ENCODE results near the gene KCNAB2. TPM values are rescaled to one million over a fixed set of nuclear protein-coding genes. Genes with fewer than 3 reads are reported as not detected.

The KCNAB2 gene
- total RNA-seq, 2 donors from 2014 or later: 210 to 232 TPM

DNA sequence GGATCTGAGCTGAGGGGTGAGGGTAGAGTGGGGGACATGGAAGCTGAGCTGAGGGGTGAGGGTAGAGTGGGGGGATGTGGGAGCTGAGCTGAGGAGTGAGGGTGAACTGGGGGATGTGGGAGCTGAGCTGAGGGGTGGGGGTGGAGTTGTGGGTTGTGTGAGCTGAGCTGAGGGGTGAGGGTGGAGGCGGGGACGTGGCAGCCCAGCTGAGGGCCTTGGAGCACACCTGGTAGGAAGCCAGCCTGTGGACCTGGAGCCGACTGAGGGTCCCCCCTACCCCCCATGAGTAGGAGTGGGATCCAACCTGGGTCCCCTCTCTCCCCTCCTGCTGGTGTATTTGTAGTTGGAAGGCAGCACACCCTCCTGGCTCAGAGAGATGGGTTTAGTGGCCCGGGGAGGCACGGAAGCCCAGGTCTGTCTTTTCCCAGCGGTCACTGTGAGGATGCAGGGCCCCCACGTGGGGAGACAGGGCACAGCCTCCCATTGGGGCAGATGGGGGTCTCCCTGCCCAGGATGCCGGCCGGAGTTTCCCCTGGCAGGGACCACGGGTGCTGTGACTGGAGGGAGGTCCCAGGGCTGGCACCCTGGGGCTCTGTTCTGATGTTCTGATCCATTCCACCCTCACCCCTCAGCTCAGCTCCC, 40.3 kb upstream of the KCNAB2 start:
- Mint-ChIP-seq H3K36me3 (ENCODE audit: insufficient read depth in 2 of 2) (no peaks in the 10 kb centered on the region), H3K4me1 (ENCODE audit: low read depth) (peaks cover 10% of the 10 kb centered on the region), H3K4me3 (no peak overlapping the region), H3K27ac (no peak overlapping the region), H3K9me3 (no peaks in the 10 kb centered on the region), H3K27me3 (ENCODE audit: low read depth) (no peaks in the 10 kb centered on the region)
- ATAC-seq (replicated peaks in 1 of 2) (no peak), DNase-seq (no peak)

DNA sequence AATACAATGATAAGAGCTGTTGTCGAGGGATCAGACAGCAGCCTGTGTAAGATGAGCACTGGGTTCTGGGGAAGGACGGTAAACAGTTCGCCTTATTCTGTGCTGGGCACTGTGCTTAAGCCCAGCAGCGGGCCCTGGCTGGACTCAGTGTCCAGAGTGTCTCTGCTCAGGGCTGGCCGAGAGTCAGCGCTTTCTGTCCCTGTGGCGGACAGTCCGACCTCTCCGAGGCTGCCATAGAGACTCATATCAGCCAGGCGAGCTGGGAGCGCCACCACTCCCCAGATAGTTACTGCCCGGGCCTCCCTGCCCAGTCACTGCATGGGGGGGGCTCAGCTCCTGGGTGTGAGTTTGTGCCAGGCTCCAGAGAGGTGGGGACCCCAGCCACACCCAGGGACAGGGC, 38.8 kb upstream of the KCNAB2 start:
- ATAC-seq (replicated peaks in 1 of 2) (peak in 1 of 2 donors; percentile 10), DNase-seq (no peak)
- peaks cover 20% of the 10 kb centered on the region for H3K4me1 Mint-ChIP-seq (ENCODE audit: low read depth)
- no peak overlapping the region for H3K27ac Mint-ChIP-seq
- no peak overlapping the region for H3K4me3 Mint-ChIP-seq
- H3K9me3 Mint-ChIP-seq: no peaks in the 10 kb centered on the region
- H3K36me3 Mint-ChIP-seq (ENCODE audit: insufficient read depth in 2 of 2): no peaks in the 10 kb centered on the region
- no peaks in the 10 kb centered on the region for H3K27me3 Mint-ChIP-seq (ENCODE audit: low read depth)

DNA sequence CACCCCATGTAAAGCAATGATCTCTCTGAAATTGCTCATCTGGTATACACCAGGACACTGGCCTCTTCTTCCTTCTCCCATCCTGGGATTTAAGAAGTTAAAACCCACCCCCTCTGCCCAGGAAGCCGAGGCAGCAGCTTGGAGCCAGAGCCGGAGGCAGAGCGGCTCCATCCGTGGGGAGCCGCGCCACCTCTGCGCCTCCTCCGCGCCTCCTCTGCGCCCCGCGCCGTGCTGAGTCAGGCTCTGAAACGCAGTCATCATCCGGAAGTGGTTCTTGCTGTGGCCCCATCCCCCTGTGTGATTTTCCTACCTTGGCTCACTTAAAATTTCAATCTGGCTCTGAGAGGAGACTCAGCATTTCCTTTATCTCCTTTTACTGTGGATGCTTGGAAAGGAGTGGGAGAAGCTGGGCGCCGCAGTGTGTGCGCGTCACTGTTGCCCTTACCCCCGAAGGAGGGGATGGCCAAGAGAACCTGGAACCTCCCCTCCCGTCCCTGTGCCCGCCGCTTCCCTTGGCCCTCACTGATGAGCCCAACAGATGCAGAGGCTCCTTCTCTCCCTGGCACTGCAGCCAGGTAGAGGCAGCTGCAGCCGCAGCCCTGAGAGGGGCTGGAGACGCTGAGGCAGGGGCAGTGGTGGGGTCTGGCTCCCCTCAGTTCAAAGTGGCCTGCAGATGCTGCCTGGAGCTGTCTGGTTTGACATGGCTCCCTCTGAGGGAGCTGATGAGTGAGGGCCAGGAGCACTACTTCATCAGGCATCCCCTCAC, 38.2 kb upstream of the KCNAB2 start:
- H3K27ac Mint-ChIP-seq: no peak overlapping the region
- H3K4me3 Mint-ChIP-seq: peak overlapping the region in 1 of 2 donors; percentile 59
- ATAC-seq (replicated peaks in 1 of 2) (peak; percentile 39 to 91), DNase-seq (peak in 1 of 2 donors; percentile 54)
- peaks cover 20% of the 10 kb centered on the region for H3K4me1 Mint-ChIP-seq (ENCODE audit: low read depth)
- no peaks in the 10 kb centered on the region for H3K27me3 Mint-ChIP-seq (ENCODE audit: low read depth)
- no peaks in the 10 kb centered on the region for H3K36me3 Mint-ChIP-seq (ENCODE audit: insufficient read depth in 2 of 2)
- no peaks in the 10 kb centered on the region for H3K9me3 Mint-ChIP-seq

DNA sequence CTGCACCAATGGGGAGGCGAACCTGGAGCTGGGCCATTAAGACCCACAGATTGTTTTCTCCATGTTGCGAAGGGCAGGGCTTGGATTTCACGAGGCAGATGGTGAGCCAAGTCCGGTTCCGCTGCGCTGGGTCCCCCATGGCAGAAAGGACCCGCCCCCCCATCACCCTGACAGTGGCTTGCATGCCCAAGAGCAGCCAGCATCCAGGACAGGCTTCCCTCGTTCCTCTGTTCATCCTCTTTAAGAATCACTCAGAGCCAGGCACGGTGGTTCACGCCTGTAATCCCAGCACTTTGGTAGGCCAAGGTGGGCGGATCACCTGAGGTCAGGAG, 37.6 kb upstream of the KCNAB2 start:
- H3K36me3 Mint-ChIP-seq (ENCODE audit: insufficient read depth in 2 of 2): no peaks in the 10 kb centered on the region
- no peak overlapping the region for H3K4me3 Mint-ChIP-seq

DNA sequence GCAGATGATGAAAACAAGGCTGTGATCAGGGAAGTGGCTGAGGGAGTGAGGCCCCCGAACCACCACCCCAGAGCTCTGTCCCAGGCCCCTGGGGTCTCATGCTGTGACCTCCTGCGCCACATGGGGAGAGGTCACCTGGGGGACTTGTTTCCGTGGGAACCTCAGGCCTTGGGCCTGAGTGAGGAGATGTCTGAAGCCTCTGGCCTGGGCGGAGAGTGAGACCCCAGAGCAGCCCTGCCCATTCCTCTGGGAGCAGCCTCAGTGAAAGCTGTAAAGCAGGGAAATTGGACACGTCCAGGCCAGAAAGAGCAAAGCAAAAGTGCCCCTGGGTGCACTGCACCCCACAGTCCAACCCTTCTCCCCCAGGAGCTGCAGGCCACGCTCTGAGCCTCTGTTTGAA, 37.0 kb upstream of the KCNAB2 start:
- DNase-seq: no peak
- H3K9me3 Mint-ChIP-seq: no peaks in the 10 kb centered on the region
- H3K27ac Mint-ChIP-seq: no peak overlapping the region
- no peaks in the 10 kb centered on the region for H3K27me3 Mint-ChIP-seq (ENCODE audit: low read depth)
- no peak for ATAC-seq (replicated peaks in 1 of 2)
- H3K36me3 Mint-ChIP-seq (ENCODE audit: insufficient read depth in 2 of 2): no peaks in the 10 kb centered on the region
- H3K4me1 Mint-ChIP-seq (ENCODE audit: low read depth): peaks cover 20% of the 10 kb centered on the region
- no peak overlapping the region for H3K4me3 Mint-ChIP-seq

More for the DNA sequence above, 37.6 kb upstream of the KCNAB2 start:
- Mint-ChIP-seq H3K4me1 (ENCODE audit: low read depth) (peaks cover 20% of the 10 kb centered on the region), H3K27ac (no peak overlapping the region), H3K27me3 (ENCODE audit: low read depth) (no peaks in the 10 kb centered on the region), H3K9me3 (no peaks in the 10 kb centered on the region)
- ATAC-seq (replicated peaks in 1 of 2) (no peak), DNase-seq (no peak)

DNA sequence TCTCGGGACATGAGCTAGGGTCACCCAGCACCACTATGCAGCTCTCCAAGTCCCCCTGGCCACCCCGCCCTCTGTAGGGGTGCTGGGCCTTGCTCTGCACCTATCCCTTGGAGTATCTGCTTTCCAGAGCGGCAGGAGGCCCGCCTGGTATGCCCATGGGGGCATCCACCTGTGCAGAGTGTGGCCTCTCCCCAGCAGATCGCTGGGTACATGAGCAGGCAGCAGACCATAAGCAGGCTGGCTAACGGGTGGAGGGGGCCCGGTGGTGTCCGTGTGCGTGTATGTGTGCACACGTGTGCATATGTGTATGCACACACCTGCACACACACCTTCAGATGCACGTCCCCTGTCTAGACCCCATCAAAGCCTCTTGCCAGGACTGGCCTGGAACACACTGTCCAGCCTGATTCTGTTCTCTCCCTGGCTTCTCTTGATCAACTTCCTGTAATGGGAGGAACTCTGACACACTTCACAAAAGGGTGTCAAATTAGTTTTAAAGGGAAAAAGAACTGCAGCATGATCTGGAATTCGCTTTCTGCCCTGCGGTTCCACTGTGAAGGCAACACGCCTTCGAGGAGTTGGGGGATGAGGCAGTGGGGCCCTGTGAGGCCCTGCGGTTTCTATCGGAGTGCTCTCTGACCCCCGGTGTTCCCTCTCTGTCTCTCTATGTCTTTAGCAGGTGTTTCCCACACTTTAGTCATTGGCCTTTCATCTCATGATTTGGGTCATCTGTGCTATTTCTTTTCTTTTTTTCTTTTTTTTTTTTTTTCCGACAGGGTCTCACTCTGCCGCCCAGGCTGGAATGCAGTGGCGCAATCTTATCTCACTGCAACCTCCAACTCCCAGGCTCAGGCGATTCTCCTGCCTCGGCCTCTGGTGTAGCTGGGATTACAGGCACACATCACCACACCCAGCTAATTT, 36.3 kb upstream of the KCNAB2 start:
- Mint-ChIP-seq H3K36me3 (ENCODE audit: insufficient read depth in 2 of 2) (no peaks in the 10 kb centered on the region), H3K4me1 (ENCODE audit: low read depth) (peaks cover 20% of the 10 kb centered on the region), H3K27me3 (ENCODE audit: low read depth) (no peaks in the 10 kb centered on the region), H3K9me3 (no peaks in the 10 kb centered on the region), H3K27ac (no peak overlapping the region), H3K4me3 (no peak overlapping the region)
- DNase-seq: no peak
- ATAC-seq (replicated peaks in 1 of 2): no peak

DNA sequence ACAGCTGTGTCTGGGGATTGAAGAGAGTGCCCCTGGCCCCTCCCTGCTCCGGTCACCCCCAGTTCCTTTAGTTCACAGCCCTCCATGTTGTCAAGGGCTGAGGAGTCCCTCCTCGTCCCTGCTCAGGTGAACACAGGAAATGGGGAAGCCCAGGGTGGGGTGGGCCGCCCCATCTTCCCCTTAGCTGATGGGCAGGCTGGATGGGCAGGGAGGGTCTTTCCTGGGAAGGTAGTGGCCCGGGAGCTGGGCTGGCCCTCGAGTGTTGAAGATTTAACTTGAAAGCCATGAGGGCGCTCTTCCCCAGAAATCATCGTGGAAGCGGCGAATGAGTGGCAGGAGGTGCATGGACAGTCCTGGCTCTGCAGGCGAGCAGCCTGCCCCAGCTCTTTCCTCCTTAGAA, 35.1 kb upstream of the KCNAB2 start:
- Mint-ChIP-seq H3K36me3 (ENCODE audit: insufficient read depth in 2 of 2) (no peaks in the 10 kb centered on the region), H3K27me3 (ENCODE audit: low read depth) (no peaks in the 10 kb centered on the region), H3K4me1 (ENCODE audit: low read depth) (peaks cover 20% of the 10 kb centered on the region), H3K27ac (no peak overlapping the region), H3K9me3 (no peaks in the 10 kb centered on the region), H3K4me3 (no peak overlapping the region)
- ATAC-seq (replicated peaks in 1 of 2) (no peak), DNase-seq (no peak)

DNA sequence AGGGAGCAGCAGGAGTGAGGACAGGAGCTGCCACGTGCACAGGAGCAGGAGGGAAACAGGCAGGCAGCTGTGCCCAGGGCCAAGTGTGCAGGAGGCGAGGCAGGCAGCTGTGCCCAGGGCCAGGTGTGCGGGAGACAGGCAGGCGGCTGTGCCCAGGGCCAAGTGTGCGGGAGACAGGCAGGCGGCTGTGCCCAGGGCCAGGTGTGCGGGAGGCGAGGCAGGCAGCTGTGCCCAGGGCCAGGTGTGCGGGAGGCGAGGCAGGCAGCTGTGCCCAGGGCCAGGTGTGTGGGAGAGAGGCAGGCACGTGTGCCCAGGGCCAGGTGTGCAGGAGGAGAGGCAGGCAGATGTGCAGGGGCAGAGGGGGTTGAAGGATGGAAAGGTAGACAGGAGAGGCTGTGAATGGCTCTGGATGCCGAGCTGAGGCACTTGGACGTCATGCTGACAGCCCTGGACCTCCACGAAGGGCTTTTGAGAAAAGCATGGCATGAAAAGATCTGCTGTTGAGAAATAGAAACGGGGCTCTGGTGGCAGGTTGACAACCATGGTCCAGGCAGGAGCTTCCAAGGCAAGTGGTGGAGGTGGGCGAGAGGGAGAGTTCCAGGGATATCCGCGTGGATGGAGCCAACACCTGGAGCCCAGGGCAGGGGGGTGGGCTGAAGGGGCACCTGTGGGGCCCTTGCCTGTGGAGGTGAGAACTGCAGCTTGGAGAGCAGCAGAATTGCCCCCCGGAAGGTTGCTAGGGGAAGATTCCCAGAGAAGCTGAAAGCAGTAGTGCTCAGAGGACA, 34.3 kb upstream of the KCNAB2 start:
- peak overlapping the region; percentile 35 for H3K27ac Mint-ChIP-seq
- H3K4me3 Mint-ChIP-seq: no peak overlapping the region
- H3K4me1 Mint-ChIP-seq (ENCODE audit: low read depth): peaks cover 20% of the 10 kb centered on the region
- ATAC-seq (replicated peaks in 1 of 2) (no peak), DNase-seq (no peak)
- no peaks in the 10 kb centered on the region for H3K9me3 Mint-ChIP-seq
- H3K36me3 Mint-ChIP-seq (ENCODE audit: insufficient read depth in 2 of 2): no peaks in the 10 kb centered on the region
- no peaks in the 10 kb centered on the region for H3K27me3 Mint-ChIP-seq (ENCODE audit: low read depth)

DNA sequence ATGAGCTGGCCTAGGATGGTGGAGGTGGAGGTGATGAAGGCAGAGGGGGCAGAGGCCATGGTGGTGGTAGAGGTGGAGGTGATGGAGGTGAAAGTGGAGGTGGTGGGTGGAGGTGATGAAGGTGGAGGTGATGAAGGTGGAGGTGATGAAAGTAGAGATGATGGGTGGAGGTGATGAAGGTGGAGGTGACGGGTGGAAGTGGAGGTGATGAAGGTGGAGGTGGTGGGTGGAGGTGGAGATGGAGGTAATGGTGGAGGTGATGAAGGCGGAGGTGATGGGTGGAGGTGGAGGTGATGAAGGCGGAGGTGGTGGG, 33.8 kb upstream of the KCNAB2 start:
- Mint-ChIP-seq H3K4me3 (no peak overlapping the region), H3K27ac (no peak overlapping the region), H3K27me3 (ENCODE audit: low read depth) (no peaks in the 10 kb centered on the region), H3K9me3 (no peaks in the 10 kb centered on the region), H3K36me3 (ENCODE audit: insufficient read depth in 2 of 2) (no peaks in the 10 kb centered on the region), H3K4me1 (ENCODE audit: low read depth) (peaks cover 20% of the 10 kb centered on the region)
- ATAC-seq (replicated peaks in 1 of 2): no peak
- no peak for DNase-seq

DNA sequence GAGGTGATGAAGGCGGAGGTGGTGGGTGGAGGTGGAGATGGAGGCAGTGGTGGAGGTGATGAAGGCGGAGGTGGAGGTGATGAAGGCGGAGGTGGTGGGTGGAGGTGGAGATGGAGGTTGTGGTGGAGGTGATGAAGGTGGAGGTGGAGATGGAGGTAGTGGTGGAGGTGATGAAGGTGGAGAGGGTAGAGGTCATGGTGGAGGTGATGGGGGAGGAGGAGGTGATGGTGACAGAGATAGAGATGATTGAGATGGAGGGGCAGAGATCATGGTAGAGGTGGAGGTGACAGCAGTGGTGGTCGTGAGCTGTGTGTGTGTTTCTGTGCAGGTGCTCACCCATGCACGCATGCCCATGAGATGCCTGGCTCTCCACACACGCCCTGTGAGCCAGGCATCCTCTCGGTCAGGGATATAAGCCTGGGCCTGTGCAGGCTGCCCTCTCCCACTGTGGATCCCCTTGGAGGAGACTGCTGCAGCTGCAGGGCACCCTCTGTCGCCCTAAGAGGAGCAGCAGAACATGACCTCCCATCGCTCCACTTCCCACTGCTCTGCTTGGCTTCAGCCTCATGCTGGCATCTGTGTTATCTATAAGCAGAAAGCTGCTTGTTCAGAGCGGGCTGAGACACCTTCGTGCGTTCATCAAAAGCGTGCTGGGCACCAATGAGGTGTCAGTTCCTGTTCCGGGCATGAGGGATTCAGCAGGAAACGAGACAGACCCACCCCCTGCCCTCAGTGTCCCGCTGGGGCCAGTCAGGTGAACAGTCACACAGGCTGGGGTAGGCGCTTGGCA, 33.0 kb upstream of the KCNAB2 start:
- peaks cover 17% of the 10 kb centered on the region for H3K4me1 Mint-ChIP-seq (ENCODE audit: low read depth)
- ATAC-seq (replicated peaks in 1 of 2): peak in 1 of 2 donors; percentile 13
- no peaks in the 10 kb centered on the region for H3K27me3 Mint-ChIP-seq (ENCODE audit: low read depth)
- no peaks in the 10 kb centered on the region for H3K9me3 Mint-ChIP-seq
- no peak for DNase-seq
- H3K27ac Mint-ChIP-seq: no peak overlapping the region
- no peaks in the 10 kb centered on the region for H3K36me3 Mint-ChIP-seq (ENCODE audit: insufficient read depth in 2 of 2)
- H3K4me3 Mint-ChIP-seq: no peak overlapping the region

DNA sequence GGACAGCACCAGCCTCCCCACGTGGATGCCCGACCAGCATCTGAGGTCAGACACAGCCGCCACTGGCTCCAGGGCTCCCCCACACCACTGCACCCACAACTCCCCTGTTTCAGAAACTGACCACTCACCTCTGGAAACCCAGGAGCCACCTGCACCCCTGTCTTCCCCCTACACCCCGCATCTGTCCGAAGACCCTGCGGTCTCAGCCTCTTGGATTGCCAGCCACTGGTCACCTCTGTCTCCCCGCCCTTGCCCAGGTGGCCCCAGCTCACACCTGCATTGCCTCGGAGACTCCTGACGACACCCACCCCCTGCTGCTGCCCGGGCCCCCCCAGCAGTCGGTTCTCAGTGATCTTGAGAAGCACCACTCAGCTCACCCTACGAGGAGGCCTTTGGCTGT, 32.2 kb upstream of the KCNAB2 start:
- H3K9me3 Mint-ChIP-seq: no peaks in the 10 kb centered on the region
- DNase-seq: no peak

More for the DNA sequence above, 32.2 kb upstream of the KCNAB2 start:
- H3K36me3 Mint-ChIP-seq (ENCODE audit: insufficient read depth in 2 of 2): no peaks in the 10 kb centered on the region
- no peak for ATAC-seq (replicated peaks in 1 of 2)
- peaks cover 16% of the 10 kb centered on the region for H3K4me1 Mint-ChIP-seq (ENCODE audit: low read depth)
- no peak overlapping the region for H3K27ac Mint-ChIP-seq
- no peak overlapping the region for H3K4me3 Mint-ChIP-seq
- H3K27me3 Mint-ChIP-seq (ENCODE audit: low read depth): no peaks in the 10 kb centered on the region

All from activated T-cell treated with anti-CD3 and anti-CD28 coated beads, Interleukin-2, amount 50 U/mL, for 72 hours (primary cell).